VCaP (cell line): ENCODE data around the gene RAB9A.

Experiments used
- H3K27ac ChIP-seq: fragments of 450-650 bp; 2 replicates; pipeline ENCODE4 v1.5.1; 2017
- CTCF ChIP-seq: fragments of 450-650 bp; conservative IDR thresholded peaks from 2 replicates; pipeline ENCODE4 v1.5.1; 2017; ENCODE audit warnings: mild to moderate bottlenecking, moderate library complexity

The RAB9A gene

GRCh38 chrX:13702111-13702789, 13.3 kb downstream of the RAB9A start:
- H3K27ac ChIP-seq: no peak overlapping the region
- TF ChIP-seq CTCF: no peak

- no peak overlapping the region for H3K27ac ChIP-seq
- no peak for TF ChIP-seq CTCF
Observed at GRCh38 chrX:13703135-13703534, 14.2 kb downstream of the RAB9A start.

- no peak overlapping the region for H3K27ac ChIP-seq
- TF ChIP-seq CTCF: no peak
Observed at GRCh38 chrX:13703589-13703988, 14.7 kb downstream of the RAB9A start.

GRCh38 chrX:13711141-13711540, 22.2 kb downstream of the RAB9A start:
- no peak for TF ChIP-seq CTCF
- no peak overlapping the region for H3K27ac ChIP-seq

GRCh38 chrX:13716455-13716854, 27.5 kb downstream of the RAB9A start:
- H3K27ac ChIP-seq: no peak overlapping the region
- no peak for TF ChIP-seq CTCF

GRCh38 chrX:13716905-13717304, 28.0 kb downstream of the RAB9A start:
- no peak for TF ChIP-seq CTCF
- no peak overlapping the region for H3K27ac ChIP-seq

GRCh38 chrX:13717700-13718472, 29.0 kb downstream of the RAB9A start:
- no peak for TF ChIP-seq CTCF
- no peak overlapping the region for H3K27ac ChIP-seq
